SW 1271 (cell line): Measurements from ENCODE around the gene ESPNL.

Experiments
- DNase-seq, 2 experiments: peaks; one replicate each; lab custom pipeline; 2025; lab: John Stamatoyannopoulos, UW

Gene ESPNL

GRCh38 chr2:238075397-238075796 lies 24.7 kb upstream of the ESPNL start:
- no peak for DNase-seq

GRCh38 chr2:238077292-238077691 lies 22.8 kb upstream of the ESPNL start:
- DNase-seq: no peak

GRCh38 chr2:238079874-238080327 lies 20.2 kb upstream of the ESPNL start:
- DNase-seq: no peak

- no peak for DNase-seq
Observed at GRCh38 chr2:238080518-238080917, 19.6 kb upstream of the ESPNL start.

GRCh38 chr2:238081150-238081549 lies 19.0 kb upstream of the ESPNL start:
- DNase-seq: no peak

- DNase-seq: no peak
Observed at GRCh38 chr2:238081561-238081960, 18.6 kb upstream of the ESPNL start.

- no peak for DNase-seq
Observed at GRCh38 chr2:238082151-238082550, 18.0 kb upstream of the ESPNL start.

- DNase-seq: no peak
Observed at GRCh38 chr2:238082827-238083226, 17.3 kb upstream of the ESPNL start.

- DNase-seq: no peak
Observed at GRCh38 chr2:238083919-238084318, 16.2 kb upstream of the ESPNL start.

- no peak for DNase-seq
Observed at GRCh38 chr2:238084761-238085160, 15.4 kb upstream of the ESPNL start.

- DNase-seq: no peak
Observed at GRCh38 chr2:238085899-238086298, 14.2 kb upstream of the ESPNL start.

GRCh38 chr2:238087211-238087610 lies 12.9 kb upstream of the ESPNL start:
- no peak for DNase-seq

GRCh38 chr2:238090887-238091286 lies 9.3 kb upstream of the ESPNL start:
- DNase-seq: no peak

- no peak for DNase-seq
Observed at GRCh38 chr2:238091436-238092060, 8.6 kb upstream of the ESPNL start.

GRCh38 chr2:238092486-238093035 lies 7.6 kb upstream of the ESPNL start:
- DNase-seq: no peak

GRCh38 chr2:238093181-238094140 lies 6.7 kb upstream of the ESPNL start:
- no peak for DNase-seq

GRCh38 chr2:238094438-238095022 lies 5.6 kb upstream of the ESPNL start:
- DNase-seq: no peak

GRCh38 chr2:238095143-238095542 lies 5.0 kb upstream of the ESPNL start:
- no peak for DNase-seq

GRCh38 chr2:238096311-238097011 lies 3.7 kb upstream of the ESPNL start:
- DNase-seq: no peak

GRCh38 chr2:238097201-238097987 lies 2.7 kb upstream of the ESPNL start:
- no peak for DNase-seq
